GM12878 (cell line): ENCODE data around the gene TARBP2. TPM values are rescaled to one million over a fixed set of nuclear protein-coding genes. Genes with fewer than 3 reads are reported as not detected.
"Not testable (repeated sequence)": the region's sequence is repeated elsewhere in the genome, so short reads cannot be mapped to it uniquely, and the experiment has no call there.

Source experiments
- ATAC-seq: fragments of 200-7000 bp; cut with Tn5 transposase; 3 replicates; pipeline ENCODE4 v1.9.1; 2020; ENCODE audit warnings: mild to moderate bottlenecking, moderate library complexity
- BruUV-seq: library from RNA; stranded (reverse); fragments of 400-500 nt; replicated peaks from 2 replicates; lab custom pipeline; 2021; lab: Mats Ljungman, UMichigan
- CTCF ChIA-PET: fragments of 300-600 bp; sonication (Branson Sonifier 250); formaldehyde crosslinking; extraction: SDS; loops from one replicate; lab custom pipeline; 2021; ENCODE audit warnings: inconsistent platforms; lab: Yijun Ruan, JAX
- POLR2A ChIA-PET: fragments of 350-600 bp; formaldehyde crosslinking; extraction: SDS; loops from one replicate; lab custom pipeline; 2021; ENCODE audit warnings: inconsistent platforms; lab: Charles Lee
- RAD21 ChIA-PET: fragments of 300-600 bp; sonication (Branson Sonifier 250); formaldehyde crosslinking; loops from one replicate; lab custom pipeline; 2023; ENCODE audit warnings: antibody characterized with exemption; ENCODE audit not compliant: unreplicated experiment; lab: Charles Lee
- SMC1A ChIA-PET: fragments of 300-600 bp; sonication (Branson Sonifier 250); formaldehyde crosslinking; loops from one replicate; lab custom pipeline; 2023; ENCODE audit not compliant: unreplicated experiment, uncharacterized antibody; lab: Charles Lee
- DNase-seq: peaks from one replicate; pipeline ENCODE4 v3.0.0-alpha.2; 2011; ENCODE audit warnings: low read depth, low spot score
- FAIRE-seq: peaks from 3 replicates; lab custom pipeline; 2011; peaks lifted over from hg19 to GRCh38; lab: Jason Lieb, UNC
- H2AFZ ChIP-seq: 2 replicates; pipeline ENCODE4 v1.6.0; 2011; ENCODE audit warnings: low read depth, low read length, control low read depth; ENCODE audit not compliant: control insufficient read depth
- H3K27ac ChIP-seq: 2 replicates; pipeline ENCODE4 v1.5.1; 2011; ENCODE audit warnings: control low read depth; ENCODE audit not compliant: control insufficient read depth, insufficient read depth
- H3K27me3 ChIP-seq, 2 experiments: replicated peaks in 1 of 2; 2 replicates each; pipeline versions ENCODE4 v1.6.0 to v1.6.1; 2011; ENCODE audit warnings: low read length in 1 of 2; ENCODE audit not compliant: control insufficient read depth in 2 of 2, insufficient read depth in 2 of 2
- H3K36me3 ChIP-seq, 2 experiments: 2 replicates each; pipeline ENCODE4 v1.5.1; 2011; ENCODE audit warnings: low read length in 1 of 2; ENCODE audit not compliant: control insufficient read depth in 2 of 2, insufficient read depth in 2 of 2
- H3K4me1 ChIP-seq: 2 replicates; pipeline ENCODE4 v1.6.1; 2011; ENCODE audit warnings: mild to moderate bottlenecking, low read length, moderate library complexity, mixed read lengths; ENCODE audit not compliant: control insufficient read depth, insufficient read depth
- H3K4me2 ChIP-seq: 2 replicates; pipeline ENCODE4 v1.6.0; 2011; ENCODE audit warnings: control low read depth; ENCODE audit not compliant: control insufficient read depth, insufficient read depth
- H3K4me3 ChIP-seq: fragments of 200-600 bp; sonication (generic); 2 replicates; pipeline ENCODE4 v1.5.1; 2016
- H3K79me2 ChIP-seq: 2 replicates; pipeline ENCODE4 v1.6.0; 2011; ENCODE audit warnings: low read length; ENCODE audit not compliant: control insufficient read depth, insufficient read depth
- H3K9ac ChIP-seq: 2 replicates; pipeline ENCODE4 v1.8.0; 2011; ENCODE audit warnings: low read length, control low read depth, mixed read lengths; ENCODE audit not compliant: control insufficient read depth, insufficient read depth
- H3K9me3 ChIP-seq: replicated peaks from 3 replicates; pipeline ENCODE4 v1.5.1; 2011; ENCODE audit warnings: mild to moderate bottlenecking, low read length; ENCODE audit not compliant: control insufficient read depth, insufficient read depth
- H4K20me1 ChIP-seq: 2 replicates; pipeline ENCODE4 v1.6.0; 2011; ENCODE audit not compliant: control insufficient read depth, insufficient read depth
- WGBS: methylation state at CpG from one replicate; pipeline ENCODE4 v1.1.6; 2016; ENCODE audit warnings: low lambda C conversion rate; ENCODE audit not compliant: insufficient replicate concordance, insufficient coverage; ENCODE audit errors: missing lambda C conversion rate; 5-methylcytosine and 5-hydroxymethylcytosine counted together
- in situ Hi-C: fragments of 300-500 bp; cut with MboI; formaldehyde crosslinking; loops from 9 replicates; pipeline ENCODE4 v1.14.3; 2018; ENCODE audit warnings: mixed read lengths
- intact Hi-C: fragments of 100-400 bp; cut with micrococcal nuclease; formaldehyde crosslinking; loops from one replicate; pipeline ENCODE4 v1.14.2; 2022; ENCODE audit not compliant: unreplicated experiment
- polyA plus RNA-seq, 11 experiments: library from polyadenylated mRNA; depleted of rRNA in 4 of 11; unstranded in 6 of 11; stranded (reverse) in 5 of 11; fragments of >200 nt; fragmentation: Nextera tagmentation in 4 of 11; fragmentation: Illumina TruSeq in 1 of 11; extraction: Ambion mirVana in 4 of 11; extraction: Trizol in 1 of 11; gene quantifications; 1 replicate in 1 of 11; 2 replicates in 10 of 11; pipeline versions ENCODE4 v1.2.1 to v1.2.3, GENCODE V29; 2011 to 2016; ENCODE audit warnings: inconsistent platforms in 2 of 11, missing spikeins in 2 of 11, low read depth in 1 of 11
- total RNA-seq, 4 experiments: library from RNA; depleted of rRNA in 3 of 4; stranded (reverse); fragments of >200 nt in 3 of 4; fragmentation: Illumina TruSeq in 1 of 4; extraction: Trizol in 1 of 4; gene quantifications; 2 replicates each; pipeline versions ENCODE4 v1.2.1 to v1.2.3, GENCODE V29; 2013 to 2021

Gene TARBP2
- total and polyA plus RNA-seq, 10 of the 15 experiments (the other 5 are each of a cell fraction or from before 2014, with no cell fraction given), result 5.5 to 60.1 (median 36.8) TPM

GRCh38 chr12:53548354-53548753 is 47.3 kb downstream of the TARBP2 start:
- H3K27ac ChIP-seq, RAD21 ChIA-PET, H3K4me3 ChIP-seq, H3K27me3 ChIP-seq, H4K20me1 ChIP-seq, intact Hi-C loops, H3K79me2 ChIP-seq, H3K4me1 ChIP-seq, BruUV-seq, H3K4me2 ChIP-seq, FAIRE-seq, ATAC-seq, in situ Hi-C loops, DNase-seq, H3K9ac ChIP-seq, H3K9me3 ChIP-seq, H2AFZ ChIP-seq: not testable (repeated sequence)
- POLR2A ChIA-PET, result interaction anchor here (0.6 to 1.1 kb wide), 2 partner anchors 30 to 77 kb away, joined by 3 to 4 read pairs; no protein-coding TSS in a partner anchor
- H3K36me3 ChIP-seq, result peaks cover 1 to 12% of the 10 kb centered on the region in 2 experiments
- 97% methylated on average over 6 of the region's 6 CpGs for WGBS
- SMC1A ChIA-PET, result interaction anchor here (0.7 to 1.5 kb wide), 2 partner anchors 75 to 126 kb away, joined by 3 to 4 read pairs; no protein-coding TSS in a partner anchor
- CTCF ChIA-PET, result interaction anchor here (2.9 kb wide), 1 partner anchor 128 kb away, joined by 16 read pairs; the partner anchor contains the start of gene ATP5MC2

- DNase-seq, BruUV-seq, H3K27me3 ChIP-seq, H3K4me3 ChIP-seq, H3K4me2 ChIP-seq, intact Hi-C loops, H3K27ac ChIP-seq, H3K4me1 ChIP-seq, POLR2A ChIA-PET, H3K9me3 ChIP-seq, ATAC-seq, FAIRE-seq, H3K9ac ChIP-seq, in situ Hi-C loops, H2AFZ ChIP-seq, H4K20me1 ChIP-seq, H3K79me2 ChIP-seq: not testable (repeated sequence)
- ChIA-PET SMC1A (interaction anchor here (0.8 to 2.7 kb wide), 3 partner anchors 8 to 74 kb away, joined by 3 to 11 read pairs (median 5); no protein-coding TSS in a partner anchor), CTCF (interaction anchor here (0.7 to 3.3 kb wide), 5 partner anchors 12 to 196 kb away, joined by 3 to 25 read pairs (median 3); partner anchors contain the start of gene ATP5MC2), RAD21 (interaction anchor here (1.4 to 2.4 kb wide), 2 partner anchors 39 to 58 kb away, joined by 3 to 7 read pairs; no protein-coding TSS in a partner anchor)
- peaks cover 1 to 12% of the 10 kb centered on the region in 2 experiments; a peak in 3 of 4 replicates for H3K36me3 ChIP-seq
- 99% methylated on average over 8 of the region's 8 CpGs for WGBS
Observed at GRCh38 chr12:53550131-53550530, 49.0 kb downstream of the TARBP2 start.
